CD4-positive, alpha-beta T cell treated with Interferon alpha-2 for 1 hour (primary cell): Measurements from ENCODE around the gene CKAP4.
A peak's percentile ranks its signal among the peaks of the same experiment; 100 is the strongest.

Experiments used
- DNase-seq, 2 donors: peaks; one replicate each; pipeline ENCODE4 v3.0.0-alpha.2; 2020 to 2022

CKAP4 gene

DNA sequence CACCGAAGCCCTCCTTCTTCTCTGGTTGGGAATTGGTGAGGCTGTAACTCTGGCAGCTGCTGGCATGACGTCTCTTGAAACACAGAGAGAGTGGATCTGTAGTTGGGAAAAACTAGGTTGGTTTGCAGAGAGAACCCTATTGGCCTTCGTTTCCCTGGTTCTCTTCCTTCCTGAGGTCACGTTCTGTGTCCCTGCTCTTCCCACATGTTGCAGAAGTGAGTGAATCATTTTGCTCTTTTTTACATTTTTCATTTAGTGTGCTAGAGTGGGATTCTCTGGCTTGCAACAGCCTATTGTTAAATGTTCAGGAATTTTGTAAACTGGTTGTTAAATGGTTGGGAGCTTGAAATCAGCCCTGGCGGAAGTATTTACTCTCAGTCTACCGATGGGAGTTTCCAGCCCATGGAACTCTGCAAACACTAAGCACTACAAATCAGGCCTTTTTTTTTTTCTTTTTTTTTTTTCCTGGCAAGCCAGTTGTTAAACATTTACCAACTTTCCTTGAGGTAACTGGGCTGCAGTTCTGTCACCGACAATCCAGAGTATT is 26.8 kb upstream of the CKAP4 start:
- DNase-seq = no peak

- no peak for DNase-seq
These were observed 26.2 kb upstream of the CKAP4 start for GRCh38 chr12:106274012-106274411.

DNA sequence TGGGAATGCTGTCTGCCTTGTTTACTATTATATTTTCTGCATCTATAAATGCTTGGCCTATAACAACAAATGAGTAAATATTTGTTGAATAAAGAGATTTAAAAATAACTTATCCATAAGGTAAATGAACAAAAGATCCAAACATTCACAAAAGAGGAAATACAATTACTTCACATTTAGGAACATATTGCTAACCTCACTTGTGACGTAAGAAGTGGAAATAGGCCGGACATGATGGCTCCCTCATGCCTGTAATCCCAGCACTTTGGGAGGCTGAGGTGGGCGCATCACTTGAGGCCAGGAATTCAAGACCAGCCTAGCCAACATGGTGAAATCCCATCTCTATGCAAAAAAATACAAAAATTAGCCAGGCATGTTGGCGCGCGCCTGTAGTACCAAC is 25.7 kb upstream of the CKAP4 start:
- no peak for DNase-seq

GRCh38 chr12:106271575-106272505 is 24.0 kb upstream of the CKAP4 start:
- no peak for DNase-seq

DNA sequence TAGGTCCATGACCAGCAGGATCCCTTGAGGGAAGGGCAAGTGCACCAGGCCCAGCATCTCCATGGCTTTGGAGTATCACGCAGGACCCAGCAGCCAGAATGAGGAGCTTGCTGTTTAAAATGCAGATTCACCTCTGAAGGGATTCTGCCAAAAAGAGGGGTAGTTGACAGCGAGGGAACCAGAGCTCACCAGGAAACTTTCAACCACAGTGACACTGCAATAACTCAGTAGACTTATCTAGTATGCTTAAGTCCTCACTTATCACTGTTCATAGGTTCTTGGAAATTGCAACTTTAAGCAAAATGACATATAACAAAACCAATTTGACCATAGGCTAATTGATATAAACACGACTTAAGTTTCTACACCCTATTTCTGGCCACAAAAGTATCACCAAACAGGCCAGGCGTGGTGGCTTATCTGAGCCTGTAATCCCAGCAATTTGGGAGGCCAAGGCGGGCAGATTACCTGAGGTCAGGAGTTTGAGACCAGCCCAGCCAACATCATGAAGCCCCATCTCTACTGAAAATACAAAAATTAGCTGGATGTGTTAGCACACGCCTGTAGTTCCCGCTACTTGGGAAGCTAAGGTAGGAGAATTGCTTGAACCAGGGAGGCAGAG is 21.4 kb upstream of the CKAP4 start:
- no peak for DNase-seq

- no peak for DNase-seq
These were observed 19.7 kb upstream of the CKAP4 start for GRCh38 chr12:106267535-106267934.

- no peak for DNase-seq
These were observed 17.3 kb upstream of the CKAP4 start for GRCh38 chr12:106265116-106265515.

GRCh38 chr12:106258935-106259334 is 11.1 kb upstream of the CKAP4 start:
- no peak for DNase-seq

GRCh38 chr12:106258226-106258625 is 10.4 kb upstream of the CKAP4 start:
- no peak for DNase-seq

DNA sequence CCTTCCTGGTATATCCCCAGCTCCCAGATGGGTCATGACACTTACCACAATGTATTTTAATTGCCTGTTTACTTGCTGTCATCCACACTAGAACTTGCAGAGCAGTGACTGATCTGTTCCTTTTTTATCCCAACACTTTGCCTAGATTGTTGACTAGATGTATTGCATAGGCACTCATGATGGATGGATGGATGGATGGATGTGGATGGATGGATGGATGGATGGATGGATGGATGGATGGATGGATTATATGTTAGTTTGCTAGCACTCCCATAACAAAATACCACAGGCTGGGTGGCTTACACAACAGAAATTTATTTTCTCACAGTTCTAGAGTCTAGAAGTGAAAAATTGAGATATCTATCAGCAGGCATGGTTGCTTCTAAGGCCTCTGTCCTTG is 8.7 kb upstream of the CKAP4 start:
- no peak for DNase-seq

- no peak for DNase-seq
These were observed 8.1 kb upstream of the CKAP4 start for GRCh38 chr12:106255952-106256351.

DNA sequence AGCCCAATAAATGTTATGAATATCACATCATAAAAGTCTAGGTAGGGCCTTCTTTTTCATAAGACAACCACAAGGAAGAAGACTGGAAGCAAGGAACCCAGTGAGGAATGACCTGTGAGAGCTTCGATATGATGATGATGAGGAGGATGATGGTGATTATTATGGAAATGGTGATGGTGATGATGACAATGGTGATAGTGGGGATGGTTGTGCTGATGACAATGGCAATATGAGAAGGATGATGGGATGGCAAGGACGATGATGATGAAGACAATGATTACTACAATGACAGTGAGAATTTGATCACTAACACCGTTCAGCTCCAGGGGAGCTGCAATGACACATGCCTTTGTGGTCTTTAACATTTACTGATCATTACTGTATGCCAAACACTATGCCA is 7.7 kb upstream of the CKAP4 start:
- no peak for DNase-seq

DNA sequence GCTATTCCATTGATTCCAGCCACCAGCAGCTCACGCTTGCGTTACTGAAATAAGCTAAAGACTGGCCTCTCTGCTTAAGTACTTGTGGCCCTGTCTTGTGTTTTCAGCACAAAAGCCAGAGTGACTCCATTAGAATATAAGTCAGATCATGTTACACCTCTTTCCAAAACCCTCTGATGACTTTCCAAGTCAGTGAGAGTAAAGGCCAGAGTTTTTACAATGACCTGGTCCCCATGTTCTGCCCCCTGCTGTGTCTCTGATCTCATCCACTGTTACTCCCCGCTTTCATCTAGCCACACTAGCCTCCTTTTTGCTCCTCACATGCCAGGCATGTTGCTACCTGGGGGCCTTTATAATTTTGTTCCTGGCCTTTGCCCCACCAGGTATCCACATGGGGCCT is 6.9 kb upstream of the CKAP4 start:
- no peak for DNase-seq

DNA sequence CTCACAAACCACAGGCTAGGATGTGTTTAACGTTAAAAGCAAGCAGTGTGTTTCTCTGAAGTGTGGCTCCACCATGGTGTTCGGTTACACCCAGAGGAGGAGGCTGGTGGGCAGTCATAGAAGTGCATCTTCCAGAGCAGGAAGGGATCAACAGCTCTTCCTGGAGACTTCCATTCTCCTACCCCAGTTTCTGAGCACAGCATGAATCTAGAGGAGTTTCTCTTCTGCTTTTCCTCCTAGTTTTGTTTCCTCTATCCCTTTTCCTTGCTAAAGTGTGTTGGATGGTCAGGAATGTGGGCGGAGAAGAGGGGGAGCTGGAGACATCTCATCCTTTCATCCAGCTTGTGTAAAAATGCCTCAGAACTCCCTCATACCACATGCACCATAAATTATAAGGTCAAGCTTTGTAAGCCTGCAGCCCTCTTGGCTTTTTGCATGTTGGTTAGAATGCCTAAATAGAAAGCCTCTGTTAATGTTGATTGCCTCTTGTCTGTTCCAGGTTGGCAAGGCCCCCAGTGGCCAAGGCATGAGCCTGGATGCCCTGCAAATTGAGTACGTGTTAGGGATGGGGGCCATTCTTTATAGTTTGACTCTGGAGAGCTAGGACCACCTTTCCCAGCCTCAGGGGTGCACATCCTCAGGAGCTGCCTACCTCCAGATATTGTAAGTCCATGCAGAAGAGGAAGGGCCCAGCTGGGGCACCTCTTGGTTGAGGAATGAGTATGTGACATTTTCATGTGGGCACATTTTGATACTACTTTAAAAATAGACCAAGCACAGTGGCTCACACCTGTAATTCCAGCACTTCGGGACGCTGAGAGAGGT is 4.0 kb upstream of the CKAP4 start:
- no peak for DNase-seq

DNA sequence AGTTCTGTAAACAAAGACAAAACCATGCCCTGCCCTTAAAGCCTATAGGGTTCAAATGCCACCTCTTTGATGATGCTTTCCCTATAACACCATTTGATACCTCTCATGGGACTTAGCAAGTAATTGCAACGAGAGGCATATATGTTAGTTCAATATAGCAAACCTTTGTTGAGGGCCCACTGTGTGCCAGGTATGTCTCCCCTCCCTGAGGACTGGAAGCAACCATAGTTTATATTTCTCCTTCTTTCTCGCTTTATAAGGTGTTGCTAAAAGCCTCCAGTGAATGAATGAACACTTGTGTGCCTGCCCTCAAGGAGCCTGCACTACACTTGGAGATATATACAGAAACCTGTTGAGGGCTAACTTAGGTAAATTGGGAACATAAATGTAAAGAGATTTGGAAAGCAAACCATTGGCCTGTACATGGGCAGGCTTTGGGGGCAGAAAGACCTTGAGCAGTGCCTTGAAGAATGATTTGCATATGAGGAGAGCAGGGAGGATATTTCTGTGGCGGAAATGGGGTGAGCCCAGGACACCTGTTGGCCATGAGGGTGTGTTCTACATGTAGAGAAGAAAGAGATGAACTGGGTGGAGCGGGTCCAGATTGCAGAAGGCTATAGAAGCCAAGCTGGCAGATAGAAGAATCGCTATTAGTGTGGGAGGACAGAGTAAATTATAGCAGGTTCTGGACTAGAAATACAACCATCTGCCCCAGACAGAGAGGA is 1.8 kb upstream of the CKAP4 start:
- DNase-seq = peak in 1 of 2 donors; percentile 25

DNA sequence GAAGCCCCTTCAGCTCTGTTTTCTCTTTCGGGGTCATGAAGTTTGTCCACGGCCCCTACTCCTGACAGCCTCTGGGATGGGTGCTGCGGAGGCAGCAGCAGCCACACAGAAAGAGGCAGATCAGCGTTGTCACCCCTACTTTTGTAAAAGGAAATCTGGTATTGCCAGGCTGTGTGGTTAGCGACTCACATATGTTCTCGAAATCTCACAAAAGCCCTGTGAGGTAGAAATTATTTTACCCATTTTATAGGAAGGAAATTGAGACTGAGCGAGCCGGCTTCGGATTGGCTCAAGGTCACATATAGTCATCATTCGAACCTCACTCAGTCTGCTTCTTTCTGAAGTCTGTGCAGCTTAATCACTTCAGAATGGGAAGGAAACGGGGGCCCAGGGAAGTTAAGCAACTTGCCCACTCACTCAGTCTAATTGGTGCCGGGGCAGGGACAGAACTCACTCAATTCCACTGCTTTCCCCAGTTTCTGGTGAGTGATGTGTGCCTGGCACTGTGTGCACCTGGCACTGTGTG is 1.1 kb upstream of the CKAP4 start:
- DNase-seq = peak; percentile 60 to 65

GRCh38 chr12:106248312-106248845 is 559 bp upstream of the CKAP4 start:
- DNase-seq = peak; percentile 18 to 34

DNA sequence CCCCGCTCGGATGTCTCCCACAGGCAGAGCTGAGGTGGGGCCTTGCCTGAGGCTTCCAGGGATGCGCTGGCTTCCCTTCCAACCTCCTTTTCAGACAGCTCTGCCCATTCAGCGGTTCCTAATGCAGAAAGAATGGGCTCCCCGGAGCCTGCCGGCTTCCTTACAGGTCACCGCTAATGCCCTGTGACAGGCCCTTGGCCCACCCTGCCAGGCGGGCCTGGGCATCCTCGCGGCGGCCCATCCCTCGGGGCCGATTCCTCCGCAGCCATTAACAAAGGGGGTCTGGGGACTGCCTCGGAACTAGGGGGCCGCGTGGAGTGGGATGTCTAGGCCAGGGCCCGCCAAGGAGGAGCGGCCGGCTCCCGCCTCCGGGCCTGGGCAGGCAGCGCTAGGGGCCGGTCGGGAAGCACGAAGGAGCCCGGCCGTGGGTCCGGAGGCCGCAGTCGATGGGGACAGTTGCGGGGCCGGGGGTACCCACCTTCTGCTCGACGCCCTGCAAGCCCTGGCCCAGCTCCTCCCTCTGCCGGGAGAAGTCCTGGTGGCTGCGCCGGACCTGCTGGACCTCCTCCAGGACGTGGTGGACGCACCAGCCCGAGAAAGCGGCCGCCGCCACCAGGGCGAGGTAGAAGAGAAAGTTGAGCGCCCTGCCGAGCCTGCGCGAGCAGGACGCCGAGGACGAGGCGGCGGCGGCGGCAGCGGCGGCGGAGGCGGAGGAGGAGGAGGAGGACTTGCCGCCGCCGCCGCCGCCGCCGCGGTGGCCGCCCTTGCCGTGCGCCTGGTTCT is 738 bp downstream of the CKAP4 start:
- peak; percentile 53 to 64 for DNase-seq

GRCh38 chr12:106245767-106246166 is 2.1 kb downstream of the CKAP4 start:
- no peak for DNase-seq

GRCh38 chr12:106243620-106244019 is 4.2 kb downstream of the CKAP4 start:
- DNase-seq = no peak

DNA sequence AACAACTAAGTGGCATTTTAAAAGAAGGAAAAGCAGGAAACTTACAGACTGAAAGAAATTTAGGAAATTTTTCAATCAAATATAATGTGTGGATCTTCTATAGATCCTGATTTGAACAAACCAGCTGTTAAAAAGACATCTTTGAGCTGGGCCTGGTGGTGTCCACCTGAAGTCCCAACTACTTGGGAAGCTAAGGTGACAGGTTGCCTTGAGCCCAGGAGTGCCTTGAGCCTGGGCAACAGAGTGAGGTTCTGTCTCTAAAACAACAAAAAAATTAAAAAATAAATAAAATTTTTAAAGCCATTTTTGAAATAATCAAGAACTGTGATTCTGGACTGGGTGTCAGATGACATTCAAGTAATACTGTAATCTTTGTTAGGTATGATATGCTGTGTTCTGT is 7.0 kb downstream of the CKAP4 start:
- DNase-seq = no peak
